Measurements from ENCODE around the gene UNC50. TPM values are rescaled to one million over a fixed set of nuclear protein-coding genes. Genes with fewer than 3 reads are reported as not detected.

UNC50 gene
- total and polyA plus RNA-seq, 2 experiments from 2014 or later = 38.7 to 49.4 TPM

- Histone ChIP-seq H4K20me1 (replicated peaks; ENCODE audit: insufficient read depth) (no peaks in the 10 kb centered on the region; the same call in none of the 2 replicates), H3K4me1 (ENCODE audit: insufficient read depth) (no peaks in the 10 kb centered on the region), H3K4me2 (no peak overlapping the region), H3K27ac (ENCODE audit: low read depth) (no peak overlapping the region), H2AFZ (no peak overlapping the region), H3F3A (replicated peaks; ENCODE audit: low read depth) (no peaks in the 10 kb centered on the region), H3K27me3 (ENCODE audit: insufficient read depth) (no peaks in the 10 kb centered on the region), H3K9me2 (ENCODE audit: insufficient read depth) (no peaks in the 10 kb centered on the region), H3K36me3 (ENCODE audit: insufficient read depth) (no peaks in the 10 kb centered on the region), H3K4me3 (no peak overlapping the region), H3K79me2 (replicated peaks; ENCODE audit: insufficient read depth) (no peaks in the 10 kb centered on the region)
- TF ChIP-seq EZH2 (IDR thresholded peaks at IDR 0.05; ENCODE audit: low read depth, unreplicated experiment) (no peak), POLR2AphosphoS5 (IDR thresholded peaks at IDR 0.05; ENCODE audit: low read depth) (no peak), EZH2phosphoT487 (IDR thresholded peaks at IDR 0.05; ENCODE audit: unreplicated experiment) (no peak), CREB1 (CRISPR knock-in tag; IDR thresholded peaks at IDR 0.05; ENCODE audit: low read depth) (no peak), NANOG (IDR thresholded peaks at IDR 0.05; ENCODE audit: borderline replicate concordance) (no peak)
- DNase-seq (ENCODE audit: low spot score) = no peak
- H3K4me3 Mint-ChIP-seq = no peak overlapping the region
- no peaks in the 10 kb centered on the region for H3K9me3 Mint-ChIP-seq
- H3K27ac Mint-ChIP-seq = no peak overlapping the region
- no peaks in the 10 kb centered on the region; the same call in 2 of the 3 replicates for H3K4me1 Mint-ChIP-seq
- ATAC-seq = no peak
- H3K36me3 Mint-ChIP-seq (ENCODE audit: low read depth) = peaks cover 15% of the 10 kb centered on the region
- no peaks in the 10 kb centered on the region for H3K27me3 Mint-ChIP-seq (ENCODE audit: insufficient read depth, low read depth, poor library complexity)
Measured at GRCh38 chr2:98578231-98578630, 30.2 kb upstream of the UNC50 start.

GRCh38 chr2:98579926-98580325 lies 28.5 kb upstream of the UNC50 start:
- H3K27ac Mint-ChIP-seq = no peak overlapping the region
- no peaks in the 10 kb centered on the region for H3K27me3 Mint-ChIP-seq (ENCODE audit: insufficient read depth, low read depth, poor library complexity)
- no peaks in the 10 kb centered on the region for H3K9me3 Mint-ChIP-seq
- Histone ChIP-seq H2AFZ (no peak overlapping the region), H3K4me3 (no peak overlapping the region), H3K4me1 (ENCODE audit: insufficient read depth) (no peaks in the 10 kb centered on the region), H3K36me3 (ENCODE audit: insufficient read depth) (0 out of 2 replicates have a peak, but pooled peaks cover 4% of the 10 kb centered on the region), H3K27me3 (ENCODE audit: insufficient read depth) (no peaks in the 10 kb centered on the region), H3F3A (replicated peaks; ENCODE audit: low read depth) (no peaks in the 10 kb centered on the region), H3K9me2 (ENCODE audit: insufficient read depth) (no peaks in the 10 kb centered on the region), H3K79me2 (replicated peaks; ENCODE audit: insufficient read depth) (no peaks in the 10 kb centered on the region), H4K20me1 (replicated peaks; ENCODE audit: insufficient read depth) (no peaks in the 10 kb centered on the region; the same call in none of the 2 replicates), H3K27ac (ENCODE audit: low read depth) (no peak overlapping the region), H3K4me2 (no peak overlapping the region)
- DNase-seq (ENCODE audit: low spot score) (no peak), ATAC-seq (no peak)
- H3K4me1 Mint-ChIP-seq = no peaks in the 10 kb centered on the region; the same call in 2 of the 3 replicates
- H3K4me3 Mint-ChIP-seq = no peak overlapping the region
- H3K36me3 Mint-ChIP-seq (ENCODE audit: low read depth) = peaks cover 15% of the 10 kb centered on the region
- no peak for TF ChIP-seq ZNF114 (CRISPR knock-in tag; IDR thresholded peaks at IDR 0.05)
- TF ChIP-seq CREB1 (CRISPR knock-in tag; IDR thresholded peaks at IDR 0.05; ENCODE audit: low read depth) = no peak
- no peak for TF ChIP-seq JUNB (IDR thresholded peaks at IDR 0.05; ENCODE audit: unreplicated experiment)
- no peak for TF ChIP-seq CTCF (conservative IDR thresholded peaks at IDR 0.05; ENCODE audit: low read depth in 2 of 2)
- no peak for TF ChIP-seq STAT1 (IDR thresholded peaks at IDR 0.05; ENCODE audit: unreplicated experiment)
- no peak for TF ChIP-seq ETS1 (IDR thresholded peaks at IDR 0.05)
- TF ChIP-seq EZH2 (IDR thresholded peaks at IDR 0.05; ENCODE audit: low read depth, unreplicated experiment) = no peak
- no peak for TF ChIP-seq ZNF462 (CRISPR knock-in tag; IDR thresholded peaks at IDR 0.05)
- no peak for TF ChIP-seq NANOG (IDR thresholded peaks at IDR 0.05; ENCODE audit: borderline replicate concordance)

Measured in GM23338 (cell line).